ENCODE measurements around the gene EPHB1.
"Not testable (repeated sequence)": the region's sequence is repeated elsewhere in the genome, so short reads cannot be mapped to it uniquely, and the experiment has no call there.

Gene EPHB1

DNA sequence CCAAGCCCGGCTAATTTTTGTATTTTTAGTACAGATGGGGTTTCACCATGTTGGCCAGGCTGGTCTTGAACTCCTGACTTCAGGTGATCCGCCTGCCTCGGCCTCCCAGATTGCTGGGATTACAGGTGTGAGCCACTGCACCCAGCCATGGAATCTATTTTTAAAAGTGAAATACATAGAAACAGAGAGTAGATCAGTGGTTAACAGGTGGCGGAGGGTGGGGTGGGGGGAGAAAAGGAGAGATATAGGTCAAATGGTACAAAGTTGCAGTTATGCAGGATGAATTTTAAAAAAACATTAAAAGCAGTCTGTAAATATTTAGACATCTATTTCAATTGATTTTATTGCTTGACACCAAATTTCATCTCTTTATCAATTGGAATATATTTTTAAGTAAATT, 6.8 kb upstream of the EPHB1 start:
- DNase-seq: not testable (repeated sequence)

DNA sequence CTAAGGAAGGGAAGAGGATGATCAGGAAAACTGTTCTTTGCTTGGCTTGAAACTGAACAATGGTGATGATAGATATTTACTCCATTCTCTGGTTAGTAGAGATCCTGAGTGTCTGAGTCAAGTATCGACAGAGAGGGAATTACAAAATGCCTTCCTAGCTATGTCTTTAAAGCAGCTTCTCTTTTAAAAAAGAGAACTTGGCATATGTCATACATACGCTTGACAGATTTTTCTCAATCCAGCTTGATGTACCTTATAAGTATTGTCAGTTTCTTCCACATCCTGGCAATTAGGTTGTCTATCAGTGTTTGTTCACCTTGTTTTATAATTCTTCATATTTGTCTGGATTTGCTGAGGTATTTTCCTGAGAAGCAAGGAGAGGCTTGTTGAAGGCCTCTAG, 5.0 kb upstream of the EPHB1 start:
- no peak for DNase-seq

GRCh38 chr3:134791992-134792391, 3.1 kb upstream of the EPHB1 start:
- no peak for DNase-seq

GRCh38 chr3:134792700-134793099, 2.4 kb upstream of the EPHB1 start:
- DNase-seq: no peak

DNA sequence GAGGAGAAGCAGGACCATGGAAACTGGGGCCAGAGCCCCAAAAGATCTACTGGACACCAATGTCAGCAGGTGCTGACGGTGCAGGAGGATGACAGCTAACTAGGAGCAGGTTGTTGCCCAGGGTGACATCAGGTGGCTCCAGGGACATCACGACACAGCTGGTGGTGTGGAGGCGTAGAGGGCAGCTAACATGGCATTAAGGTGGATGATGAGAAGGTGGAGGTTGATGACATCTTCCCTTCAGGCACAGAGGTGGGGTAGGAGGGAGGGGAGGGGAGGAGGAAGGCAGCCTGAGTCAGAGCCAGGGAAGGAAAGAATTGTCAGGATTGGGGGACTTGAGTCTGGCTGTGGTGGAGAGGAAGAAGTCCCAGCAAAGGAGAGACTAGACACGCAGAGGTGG, 1.5 kb upstream of the EPHB1 start:
- DNase-seq: no peak

GRCh38 chr3:134794323-134794722, 737 bp upstream of the EPHB1 start:
- DNase-seq: no peak

- peak; percentile 19 for DNase-seq
These were observed 753 bp downstream of the EPHB1 start for GRCh38 chr3:134795746-134796280.

- peak; percentile 9 for DNase-seq
These were observed 1.4 kb downstream of the EPHB1 start for GRCh38 chr3:134796281-134797056.

- DNase-seq: no peak
These were observed 2.1 kb downstream of the EPHB1 start for GRCh38 chr3:134797057-134797740.

DNA sequence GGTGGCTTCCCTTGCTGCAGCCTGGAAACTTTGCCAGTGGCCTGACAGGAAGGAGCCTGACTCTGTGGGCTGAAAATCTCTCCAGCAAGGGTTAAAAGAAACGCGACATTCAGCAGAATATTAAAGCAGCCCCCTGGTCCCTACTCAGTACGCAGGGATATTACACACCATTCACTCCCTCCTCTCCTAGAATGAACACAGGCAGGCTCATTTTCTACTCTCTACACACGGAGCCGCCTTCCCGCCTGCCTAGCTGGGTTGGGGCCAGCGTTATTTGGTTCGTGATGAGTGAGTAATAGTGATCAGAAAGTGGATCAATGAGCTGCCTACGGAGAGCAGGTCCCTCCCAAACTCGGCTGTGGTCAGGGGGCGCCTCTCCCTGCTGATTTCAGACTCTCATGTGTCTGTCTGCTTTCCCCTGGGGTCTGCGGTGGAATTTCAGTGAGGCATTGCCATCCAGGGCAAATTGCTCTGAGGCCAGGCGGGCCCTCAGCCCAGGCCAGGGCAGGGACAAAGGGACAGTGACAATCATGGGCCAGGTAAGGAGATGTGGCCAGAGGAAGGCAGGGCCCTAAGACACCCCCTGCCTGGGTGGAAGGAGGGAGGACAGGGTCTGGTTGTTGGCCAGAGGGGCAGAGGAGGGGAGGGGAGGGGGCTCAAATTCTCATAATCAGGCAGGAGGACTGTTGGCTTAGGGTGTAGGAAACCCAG, 2.8 kb downstream of the EPHB1 start:
- no peak for DNase-seq

DNA sequence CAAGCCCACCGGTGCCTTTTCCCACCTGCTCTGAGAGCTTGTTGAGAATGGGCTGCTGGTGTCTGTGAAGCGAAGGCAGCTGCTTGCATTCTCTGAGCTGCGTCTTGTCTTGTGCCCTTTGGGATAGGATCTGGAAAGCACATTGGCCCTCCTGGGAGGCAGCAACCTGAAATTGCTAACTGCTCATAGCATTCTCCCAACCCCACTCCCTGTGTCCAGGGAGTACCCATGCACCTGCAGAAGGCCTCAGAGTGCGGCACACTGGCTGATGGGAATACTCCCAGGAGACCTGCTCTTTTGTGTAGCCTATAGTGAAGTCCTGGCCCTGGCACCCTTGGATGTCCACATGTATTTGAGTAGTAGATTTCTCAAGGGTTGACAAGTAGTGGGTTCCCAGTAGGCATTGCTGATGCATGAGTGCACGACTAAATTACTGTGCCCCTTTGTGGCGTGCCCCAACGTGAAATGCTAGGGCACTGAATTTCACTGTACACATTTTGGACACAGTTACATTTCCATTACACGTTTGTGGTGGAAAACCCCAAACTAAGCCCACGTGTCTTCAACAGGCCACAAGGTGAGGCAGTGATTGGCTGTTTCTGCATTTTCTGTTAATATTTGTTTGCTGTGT, 3.7 kb downstream of the EPHB1 start:
- DNase-seq: no peak

- DNase-seq: no peak
These were observed 4.3 kb downstream of the EPHB1 start for GRCh38 chr3:134799393-134799792.

DNA sequence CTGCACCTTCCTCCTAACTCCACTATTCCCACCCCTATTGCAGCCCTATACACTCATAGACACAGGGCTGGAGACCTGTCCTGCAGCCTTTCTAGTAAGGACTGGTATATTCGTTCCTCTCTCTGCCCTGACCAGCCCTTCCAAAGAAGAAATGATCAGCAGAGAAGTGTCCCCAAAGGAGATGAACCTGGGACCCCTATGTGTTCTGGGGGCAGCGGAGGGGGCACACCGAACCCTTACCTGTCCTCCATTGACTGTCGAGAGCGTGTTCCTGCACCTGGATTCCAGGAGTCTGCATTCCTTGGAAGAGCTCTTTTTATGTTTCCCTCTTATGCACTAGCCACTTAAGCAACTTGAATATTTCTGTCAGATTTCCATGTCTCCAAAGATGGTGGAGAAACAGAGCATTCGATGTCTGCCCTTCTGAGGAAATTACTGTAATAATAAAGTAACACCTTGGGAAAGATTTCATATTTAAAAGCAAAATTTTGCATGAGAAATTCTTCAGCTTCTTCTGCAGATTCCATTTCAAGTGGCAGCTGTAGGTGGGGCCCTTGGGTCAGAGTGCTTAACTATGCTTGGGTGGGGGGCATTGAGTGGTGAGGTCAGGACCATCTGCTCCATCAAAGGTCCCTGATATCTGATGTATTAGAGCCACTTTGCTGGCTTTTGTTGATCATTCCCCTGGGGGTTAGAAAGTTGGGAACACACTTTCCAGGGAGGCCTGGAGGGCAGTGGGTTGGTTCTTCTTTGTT, 6.3 kb downstream of the EPHB1 start:
- DNase-seq: no peak

GRCh38 chr3:134802428-134803050, 7.5 kb downstream of the EPHB1 start:
- no peak for DNase-seq

DNA sequence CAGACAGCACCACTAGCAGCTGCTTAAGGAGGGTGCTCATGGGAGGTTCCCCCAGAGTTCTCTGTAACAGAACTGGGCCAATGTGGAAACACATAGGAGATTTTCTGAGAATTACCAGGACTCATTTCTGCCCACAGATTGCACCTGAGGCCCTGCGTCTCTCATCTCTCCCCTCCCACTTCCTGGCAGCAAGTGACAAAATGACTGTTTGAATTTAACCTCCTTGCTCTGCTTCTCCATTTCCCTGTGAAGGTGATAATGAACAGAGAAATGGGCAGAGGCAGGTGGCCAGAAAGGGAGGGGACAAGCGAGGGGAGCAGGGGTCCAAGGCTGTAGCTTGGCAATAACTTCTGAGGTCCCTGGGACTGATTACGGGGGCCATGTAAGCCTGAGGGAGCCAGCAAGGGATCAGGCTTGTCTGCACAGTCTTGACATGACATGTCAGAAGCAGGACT, 8.0 kb downstream of the EPHB1 start:
- peak; percentile 34 for DNase-seq

DNA sequence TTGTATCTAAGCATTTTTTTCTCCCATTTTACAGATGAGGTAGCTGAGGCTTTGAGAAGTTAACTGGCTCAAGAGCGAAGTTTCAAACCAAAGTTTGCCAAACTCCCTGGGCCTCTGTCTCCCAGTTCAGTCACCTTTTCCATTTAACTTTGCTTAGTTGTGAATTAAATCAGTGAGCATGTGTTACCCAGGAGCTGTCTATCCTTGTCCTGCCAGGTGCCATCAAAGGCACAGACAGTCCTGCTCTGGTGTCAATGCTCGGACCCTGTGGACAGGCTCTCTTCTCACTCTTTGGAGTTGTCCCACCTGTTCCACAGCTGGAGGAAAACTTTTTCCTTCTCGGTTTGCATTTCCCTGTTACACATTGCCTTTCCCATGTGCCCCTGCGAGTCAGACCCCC, 8.6 kb downstream of the EPHB1 start:
- DNase-seq: no peak

DNA sequence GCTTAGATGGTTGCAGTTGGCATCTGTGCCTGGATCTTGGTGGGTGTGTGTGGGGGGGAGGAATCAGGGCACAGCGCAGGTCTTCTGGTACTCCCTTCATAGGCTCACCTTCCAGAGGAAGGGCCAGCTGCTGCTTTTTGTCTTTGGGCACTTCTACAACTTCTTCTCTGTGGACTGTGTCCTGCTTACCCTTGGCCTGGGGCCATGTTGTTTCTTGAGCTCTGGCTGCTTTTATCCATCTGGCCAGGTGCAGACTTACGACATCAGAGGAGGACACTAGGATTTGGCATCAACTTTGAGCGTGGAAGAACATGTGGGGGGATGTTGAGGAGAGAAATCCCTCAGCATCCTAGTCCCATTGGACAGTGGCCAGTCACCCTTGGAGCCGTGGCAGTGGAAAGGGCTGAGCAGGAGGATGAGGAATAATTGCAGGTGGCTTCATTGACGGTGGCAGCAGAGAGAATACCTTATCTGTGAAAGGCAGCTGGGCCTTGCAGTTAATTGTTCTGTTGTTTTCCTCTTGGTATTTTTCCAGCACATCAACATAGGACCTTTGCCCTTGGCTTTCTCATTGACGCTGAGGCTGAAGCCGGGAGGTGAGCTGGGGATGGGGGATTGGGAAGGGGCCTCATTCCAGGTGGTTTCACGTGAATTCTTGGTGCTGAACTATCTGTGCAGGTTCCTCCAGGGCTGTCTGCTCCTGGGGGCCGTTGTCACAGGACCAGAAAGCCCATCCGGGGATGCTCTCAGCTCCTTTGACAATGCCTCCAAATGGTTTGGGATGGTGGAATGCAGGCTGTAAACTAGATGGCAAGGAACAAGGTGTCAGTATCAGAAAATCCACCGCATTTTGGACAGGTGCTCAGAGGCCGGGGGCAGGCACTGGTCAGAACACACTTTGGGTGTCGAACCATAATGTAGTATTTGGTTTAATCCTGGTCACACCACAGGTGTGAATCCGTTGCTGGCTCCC, 9.7 kb downstream of the EPHB1 start:
- DNase-seq: no peak

GRCh38 chr3:134807189-134807588, 12.1 kb downstream of the EPHB1 start:
- no peak for DNase-seq

GRCh38 chr3:134808835-134809234, 13.8 kb downstream of the EPHB1 start:
- no peak for DNase-seq

DNA sequence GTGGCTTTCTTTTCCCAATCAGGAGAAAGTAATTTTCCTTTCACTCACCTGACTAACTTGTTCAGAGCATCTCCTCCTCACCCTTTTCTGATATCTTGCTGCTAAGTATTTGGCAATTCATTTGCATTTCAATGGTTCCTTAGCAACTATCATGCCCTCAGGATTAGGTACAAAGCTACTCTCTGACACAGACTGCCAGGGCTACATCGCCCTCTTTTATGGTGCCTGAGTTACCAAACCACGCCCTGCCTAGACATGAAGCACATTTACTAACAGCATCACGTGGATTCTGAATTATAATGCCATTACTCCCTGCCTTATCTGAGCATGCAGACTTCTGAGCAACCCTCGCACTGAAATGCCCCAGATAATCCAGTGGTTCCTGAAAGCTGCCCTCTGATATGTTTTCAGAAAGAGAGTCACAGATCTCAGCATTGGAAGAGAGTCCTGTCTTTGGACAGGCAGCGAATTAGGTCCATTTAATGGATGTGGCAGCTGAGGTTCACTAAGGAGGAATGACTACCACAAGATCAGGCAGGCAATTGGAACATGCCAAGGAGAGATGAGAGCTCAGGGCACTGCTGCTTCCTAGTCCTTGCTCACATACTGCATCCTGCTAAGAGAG, 14.5 kb downstream of the EPHB1 start:
- DNase-seq: no peak
